Activated T-cell treated with anti-CD3 and anti-CD28 coated beads for 48 hours (primary cell): Measurements from ENCODE around the gene BUD31.
"Not testable (repeated sequence)": the region's sequence is repeated elsewhere in the genome, so short reads cannot be mapped to it uniquely, and the experiment has no call there.

ENCODE experiments used
- DNase-seq: peaks from one replicate; pipeline ENCODE4 v3.0.0-alpha.2; 2020; ENCODE audit warnings: low read depth

Gene BUD31

DNA sequence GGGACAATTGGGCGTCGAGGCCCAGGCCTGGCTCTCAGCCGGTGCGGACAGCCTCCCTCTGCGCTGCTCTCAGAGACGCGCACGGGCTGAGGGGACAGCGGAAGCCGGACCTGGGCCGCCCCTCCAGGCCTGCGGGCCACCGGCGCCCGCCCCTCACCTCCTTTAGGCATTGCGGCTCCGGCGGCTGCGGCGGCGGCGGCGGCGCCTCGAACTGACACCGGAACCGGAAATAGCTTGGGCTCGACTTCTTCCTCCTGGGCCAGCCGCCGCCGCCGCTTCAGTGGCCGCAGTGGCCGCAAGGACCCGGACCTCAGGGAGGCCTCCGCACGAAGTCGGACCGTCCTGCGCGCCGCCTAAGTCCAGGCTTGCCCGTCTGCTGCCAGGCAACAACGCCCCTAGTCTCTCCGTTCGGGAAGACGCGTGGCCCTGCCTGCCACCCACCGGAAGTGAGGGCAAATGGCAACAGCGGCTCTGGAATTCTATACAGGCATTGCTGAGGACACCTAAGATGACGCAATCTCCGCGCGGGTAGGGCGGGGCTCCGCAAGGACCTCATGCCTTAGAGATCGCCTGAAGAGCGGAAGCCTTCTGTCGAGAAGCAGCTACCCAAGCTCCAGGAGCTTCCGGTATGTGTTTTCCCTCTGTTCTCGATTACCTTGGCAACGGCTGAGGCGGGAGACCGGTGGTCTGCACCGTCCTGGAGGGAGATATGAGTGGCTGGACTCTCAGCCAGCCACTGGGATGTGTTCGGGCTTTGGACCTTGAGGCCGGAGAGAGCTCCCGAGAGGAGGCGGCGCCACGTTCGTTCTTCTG is at the start of gene BUD31, which contains the start of gene PDAP1:
TSS of gene BUD31 (plus strand) at position 591 of the 813 bp plus-strand sequence. CDS start 2,124 bp downstream, outside the sequence.
TSS of gene PDAP1 (minus strand) at position 219 of the 813 bp plus-strand sequence. CDS start at position 170, 49 bp downstream.
- DNase-seq: peak; percentile 88

DNA sequence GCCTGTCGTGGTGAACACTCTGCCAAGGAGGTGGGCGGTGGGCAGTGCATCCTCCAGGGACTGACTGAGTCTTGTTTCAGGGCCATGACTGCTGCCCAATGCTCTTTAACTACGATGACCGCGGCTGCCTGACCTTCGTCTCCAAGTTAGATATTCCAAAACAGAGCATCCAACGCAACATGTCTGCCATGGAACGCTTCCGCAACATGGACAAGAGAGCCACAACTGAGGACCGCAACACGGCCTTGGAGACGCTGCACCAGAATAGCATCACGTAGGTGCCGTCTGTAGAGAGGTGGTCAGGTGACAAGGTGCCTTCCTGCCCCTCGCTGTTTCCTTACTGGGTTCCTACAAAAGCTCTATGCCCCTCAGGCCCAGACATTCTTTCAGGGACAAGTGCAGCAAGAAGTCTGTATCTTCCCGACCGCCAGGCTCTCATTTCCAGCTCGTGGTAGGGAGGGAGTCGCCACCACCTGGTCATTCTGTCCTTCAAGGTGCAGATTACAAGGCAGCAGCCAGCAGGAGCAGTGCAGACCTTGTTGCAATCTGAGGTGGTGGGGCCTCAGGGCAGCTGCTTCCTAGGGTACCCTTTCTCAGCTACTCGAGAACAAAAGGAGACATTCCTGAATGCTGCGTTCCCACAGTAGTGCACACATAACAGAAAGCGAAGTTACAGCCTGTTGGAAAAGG is 49.2 kb upstream of the BUD31 start:
- no peak for DNase-seq

DNA sequence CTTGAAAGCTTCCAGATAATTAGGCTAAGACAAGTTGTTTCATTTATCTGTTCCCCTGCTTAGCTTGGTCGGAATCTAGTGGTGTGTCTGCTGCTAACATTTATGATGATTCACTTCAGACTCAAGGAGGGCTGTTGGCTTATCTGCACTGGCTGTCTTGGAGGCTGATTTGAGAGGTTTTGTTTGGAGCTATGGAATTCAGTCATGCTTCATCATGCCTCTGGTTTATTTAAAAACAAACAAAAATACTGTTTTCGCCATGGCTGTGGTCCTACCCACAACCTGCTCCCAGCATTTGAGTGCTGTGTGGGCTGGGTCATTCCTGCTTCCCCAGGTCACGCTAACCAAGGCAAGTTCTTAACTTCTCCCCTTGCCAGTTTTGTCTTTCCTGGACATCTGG is 46.0 kb upstream of the BUD31 start:
- DNase-seq: no peak

DNA sequence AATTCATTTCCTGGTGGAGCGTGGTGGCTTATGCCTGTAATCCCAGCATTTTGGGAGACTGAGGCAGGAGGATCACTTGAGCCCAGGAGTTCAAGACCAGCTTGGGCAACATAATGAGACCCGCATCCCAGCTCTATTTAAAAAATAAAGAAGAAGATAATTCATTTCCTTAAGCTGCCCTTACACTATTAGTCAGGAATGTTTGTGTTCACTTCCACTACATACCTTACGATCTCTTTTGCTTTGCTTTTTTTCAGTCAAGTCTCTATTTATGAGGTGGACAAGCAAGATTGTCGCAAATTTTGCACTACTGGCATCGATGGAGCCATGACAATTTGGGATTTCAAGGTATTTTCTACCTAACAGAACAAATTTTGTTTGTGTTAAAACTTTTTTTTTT is 45.5 kb upstream of the BUD31 start:
- DNase-seq: no peak

DNA sequence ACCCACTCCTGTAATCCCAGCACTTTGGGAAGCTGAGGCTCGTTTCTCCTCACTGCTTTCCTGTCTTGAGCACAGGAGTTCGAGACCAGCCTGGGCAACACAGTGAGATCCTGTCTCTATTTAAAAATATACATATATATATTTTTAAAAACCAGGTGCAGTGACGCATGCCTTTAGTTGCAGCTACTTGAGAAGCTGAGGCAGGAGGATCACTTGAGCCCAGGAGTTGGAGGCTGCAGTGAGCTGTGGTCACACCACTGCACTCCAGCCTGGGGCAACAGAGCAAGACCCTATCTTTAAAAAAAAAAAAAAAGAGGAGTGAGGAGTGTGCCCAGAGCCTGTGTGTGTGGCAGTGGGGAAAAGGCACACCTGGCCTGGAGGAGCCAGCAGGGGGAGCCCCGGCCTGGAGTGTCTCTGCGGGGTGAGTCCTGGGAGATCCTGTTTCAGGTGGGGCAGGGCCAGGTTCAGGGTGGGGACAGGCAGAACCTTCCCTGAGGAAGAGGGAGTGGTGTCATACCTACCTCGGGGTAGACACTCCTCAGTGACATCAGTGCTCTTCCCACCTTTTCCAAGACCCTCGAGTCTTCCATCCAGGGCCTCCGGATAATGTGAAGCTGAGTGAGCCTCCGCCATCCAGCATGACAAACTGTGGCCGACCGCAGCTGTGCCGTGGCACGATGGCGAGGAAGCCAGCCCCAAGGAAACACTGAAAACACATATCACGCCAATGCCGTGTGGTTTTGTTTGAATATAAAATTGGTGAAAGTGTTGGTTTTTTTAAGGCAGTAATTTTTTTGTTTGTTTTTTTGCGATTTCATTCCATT is 43.2 kb upstream of the BUD31 start:
- DNase-seq: peak; percentile 42

DNA sequence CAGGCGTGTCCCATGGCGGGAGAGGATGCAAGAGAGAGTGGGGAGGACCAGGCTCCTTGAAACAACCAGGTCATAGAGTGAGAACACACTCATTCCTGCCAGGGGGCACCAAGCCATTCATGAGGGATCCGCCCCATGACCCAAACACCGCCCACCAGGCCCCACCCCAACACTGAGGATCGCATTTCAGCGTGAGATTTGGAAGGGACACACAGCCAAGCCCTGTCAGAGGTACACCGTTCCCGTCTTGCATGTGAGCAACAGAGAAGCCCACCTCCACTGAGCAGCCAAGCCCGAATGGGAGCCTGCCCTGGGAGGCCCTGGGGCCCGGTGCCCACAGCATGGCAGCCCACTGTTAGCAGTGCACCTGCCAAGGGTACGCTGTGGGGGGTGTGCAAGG is 42.1 kb upstream of the BUD31 start:
- no peak for DNase-seq

DNA sequence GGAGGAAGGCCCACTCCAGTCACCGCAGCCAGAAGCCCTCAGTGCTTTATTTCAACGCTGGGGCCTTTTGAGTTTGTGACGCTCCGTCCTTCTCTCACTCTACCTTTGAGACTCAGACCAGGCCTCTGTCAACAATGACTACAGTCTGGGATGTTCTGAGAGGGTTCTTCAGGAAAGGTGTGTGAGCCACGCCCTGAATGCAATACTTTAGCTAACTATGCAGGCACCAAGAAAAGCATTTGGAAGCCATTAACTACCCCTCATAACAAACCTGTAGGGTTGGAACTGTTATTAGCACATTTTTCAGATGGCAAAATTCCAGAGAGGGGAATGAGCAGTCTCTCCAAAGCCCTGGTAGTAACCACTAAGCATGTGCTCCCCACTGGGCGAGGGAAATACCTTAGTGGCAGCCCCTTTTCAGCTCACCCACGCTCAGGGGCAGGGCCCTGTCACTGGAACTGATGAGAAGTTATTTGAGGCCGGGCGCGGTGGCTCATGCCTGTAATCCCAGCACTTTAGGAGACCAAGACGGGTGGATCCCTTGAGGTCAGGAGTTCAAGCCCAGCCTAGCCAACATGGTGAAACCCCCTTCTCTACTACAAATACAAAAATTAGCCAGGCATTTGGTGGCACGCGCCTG is 39.9 kb upstream of the BUD31 start:
- DNase-seq: no peak

DNA sequence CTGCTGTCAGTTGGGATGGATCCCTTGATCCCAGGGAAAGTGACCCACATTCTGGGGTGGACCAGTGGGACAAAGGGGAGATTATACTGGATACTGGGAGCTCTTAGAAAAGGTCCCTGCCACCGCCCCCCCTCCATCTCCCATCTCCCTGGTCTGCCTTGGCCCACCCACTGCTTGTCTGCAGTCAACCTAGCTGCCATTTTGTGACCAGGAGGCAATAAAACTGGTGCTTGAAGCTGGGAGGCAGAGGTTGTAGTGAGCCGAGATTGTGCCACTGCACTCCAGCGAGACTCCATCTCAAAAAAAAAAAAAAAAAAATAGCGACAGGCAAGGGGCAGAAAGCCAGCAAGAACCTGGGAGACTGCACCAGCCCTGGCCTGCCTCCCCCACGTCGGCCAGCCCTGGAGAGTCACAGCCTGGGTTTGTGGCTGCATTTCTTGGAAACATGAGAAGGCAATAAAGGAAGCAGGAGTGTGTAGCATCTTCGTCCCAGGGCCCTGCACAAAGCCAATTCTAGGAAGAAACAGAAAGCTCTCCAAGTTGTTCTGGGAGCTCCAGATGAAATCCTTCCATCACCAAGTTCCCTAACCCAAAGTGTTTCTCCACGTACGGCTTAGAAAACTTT is 38.9 kb upstream of the BUD31 start:
- no peak for DNase-seq

DNA sequence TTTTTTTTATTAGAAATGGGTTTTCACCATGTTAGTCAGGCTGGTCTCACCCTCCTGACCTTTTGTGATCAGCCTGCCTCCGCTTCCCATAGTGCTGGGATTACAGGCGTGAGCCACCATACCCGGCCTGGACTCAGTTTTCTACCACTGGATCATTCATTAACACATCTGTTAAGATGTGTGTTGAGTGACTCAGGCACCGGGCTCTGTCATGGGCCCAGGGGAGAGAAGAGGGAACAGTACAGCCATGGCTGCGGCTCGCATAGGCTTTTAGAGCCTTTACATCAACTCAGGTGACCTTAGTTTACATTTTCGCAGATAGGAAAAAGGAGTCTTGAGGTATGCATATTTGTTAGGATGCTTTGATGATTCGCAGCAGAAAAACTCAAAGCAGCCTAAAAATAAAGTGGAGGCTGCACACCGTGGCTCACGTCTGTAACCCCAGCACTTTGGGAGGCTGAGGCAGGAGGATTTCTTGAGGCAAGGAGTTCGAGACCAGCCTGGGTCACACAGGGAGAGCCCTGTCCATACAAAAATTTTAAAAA is 37.3 kb upstream of the BUD31 start:
- DNase-seq: no peak

DNA sequence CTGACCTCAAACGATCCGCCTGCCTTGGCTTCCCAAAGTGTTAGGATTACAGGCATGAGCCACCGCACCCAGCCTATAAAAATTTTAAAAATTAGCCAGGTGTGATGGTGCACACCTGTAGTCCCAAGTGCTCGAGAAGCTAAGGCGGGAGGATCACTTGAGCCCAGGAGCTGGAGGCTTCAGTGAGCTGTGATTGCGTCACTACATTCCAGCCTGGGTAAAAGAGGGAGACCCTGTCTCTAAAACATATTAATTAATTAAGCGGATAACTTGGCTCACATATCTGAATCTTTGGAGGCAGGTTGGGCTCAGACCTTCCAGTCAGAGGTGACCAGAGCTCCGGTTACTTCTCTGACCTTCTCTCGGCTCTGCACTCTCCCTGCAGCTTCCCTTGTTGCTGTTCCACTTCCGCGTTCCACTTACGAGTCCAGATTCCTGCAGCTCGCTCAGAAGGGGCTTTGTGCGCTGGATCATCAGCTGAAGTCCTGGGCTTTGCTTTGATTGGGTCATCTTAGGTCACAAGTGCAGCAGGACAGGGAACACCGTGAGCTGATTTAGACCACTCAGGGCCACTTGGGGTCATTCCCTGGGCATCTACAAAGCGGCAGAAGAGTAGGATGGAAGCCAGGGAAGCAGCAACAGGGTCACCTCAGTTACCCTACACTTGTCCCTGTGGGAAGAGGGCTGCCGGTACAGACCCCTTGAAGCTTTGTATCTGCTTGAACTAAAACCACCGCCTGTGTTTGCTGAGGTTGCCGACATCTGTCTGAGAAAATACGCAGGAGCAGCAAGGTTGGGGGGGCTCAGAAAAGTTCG is 36.3 kb upstream of the BUD31 start:
- DNase-seq: no peak

DNA sequence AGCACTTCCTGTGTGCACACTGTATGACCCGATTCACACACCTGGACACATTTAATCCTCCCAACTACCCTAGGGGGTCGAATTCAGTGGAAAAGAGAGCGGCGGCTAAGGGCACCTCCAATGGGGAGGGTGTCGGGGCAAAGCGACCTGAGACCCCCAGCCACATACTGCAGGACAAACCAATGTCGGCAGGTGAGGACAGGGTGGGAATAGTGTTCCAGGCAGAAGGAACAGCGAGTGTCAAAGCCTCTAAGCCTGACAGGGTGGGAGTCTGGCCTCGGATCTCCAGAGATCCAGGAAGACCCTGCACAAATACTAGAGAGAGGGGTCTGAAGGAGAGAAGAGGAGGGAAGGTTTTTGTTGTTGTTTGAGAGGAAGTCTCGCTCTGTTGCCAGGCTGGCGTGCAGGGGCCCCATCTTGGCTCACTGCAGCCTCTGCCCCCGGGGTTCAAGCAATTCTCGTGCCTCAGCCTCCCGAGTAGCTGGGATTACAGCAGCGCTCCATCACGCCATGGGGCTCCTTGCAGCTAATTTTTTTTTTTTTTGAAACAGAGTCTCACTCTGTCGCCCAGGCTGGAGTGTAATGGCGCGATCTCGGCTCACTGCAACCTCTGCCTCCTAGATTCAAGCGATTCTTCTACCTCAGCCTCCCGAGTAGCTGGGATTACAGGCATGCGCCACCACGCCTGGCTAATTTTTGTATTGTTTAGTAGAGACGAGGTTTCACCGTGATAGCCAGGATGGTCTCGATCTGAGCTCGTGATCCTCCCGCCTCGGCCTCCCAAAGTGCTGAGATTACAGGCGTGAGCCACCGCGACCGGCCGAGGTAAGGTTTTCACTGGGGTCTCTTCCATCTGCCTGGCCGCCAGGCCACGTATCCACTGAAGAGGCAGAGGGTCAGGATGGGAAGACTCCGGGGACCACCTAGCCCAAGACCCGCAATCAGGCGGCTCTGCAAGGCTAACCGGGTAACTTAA is 35.4 kb upstream of the BUD31 start:
- DNase-seq: no peak

DNA sequence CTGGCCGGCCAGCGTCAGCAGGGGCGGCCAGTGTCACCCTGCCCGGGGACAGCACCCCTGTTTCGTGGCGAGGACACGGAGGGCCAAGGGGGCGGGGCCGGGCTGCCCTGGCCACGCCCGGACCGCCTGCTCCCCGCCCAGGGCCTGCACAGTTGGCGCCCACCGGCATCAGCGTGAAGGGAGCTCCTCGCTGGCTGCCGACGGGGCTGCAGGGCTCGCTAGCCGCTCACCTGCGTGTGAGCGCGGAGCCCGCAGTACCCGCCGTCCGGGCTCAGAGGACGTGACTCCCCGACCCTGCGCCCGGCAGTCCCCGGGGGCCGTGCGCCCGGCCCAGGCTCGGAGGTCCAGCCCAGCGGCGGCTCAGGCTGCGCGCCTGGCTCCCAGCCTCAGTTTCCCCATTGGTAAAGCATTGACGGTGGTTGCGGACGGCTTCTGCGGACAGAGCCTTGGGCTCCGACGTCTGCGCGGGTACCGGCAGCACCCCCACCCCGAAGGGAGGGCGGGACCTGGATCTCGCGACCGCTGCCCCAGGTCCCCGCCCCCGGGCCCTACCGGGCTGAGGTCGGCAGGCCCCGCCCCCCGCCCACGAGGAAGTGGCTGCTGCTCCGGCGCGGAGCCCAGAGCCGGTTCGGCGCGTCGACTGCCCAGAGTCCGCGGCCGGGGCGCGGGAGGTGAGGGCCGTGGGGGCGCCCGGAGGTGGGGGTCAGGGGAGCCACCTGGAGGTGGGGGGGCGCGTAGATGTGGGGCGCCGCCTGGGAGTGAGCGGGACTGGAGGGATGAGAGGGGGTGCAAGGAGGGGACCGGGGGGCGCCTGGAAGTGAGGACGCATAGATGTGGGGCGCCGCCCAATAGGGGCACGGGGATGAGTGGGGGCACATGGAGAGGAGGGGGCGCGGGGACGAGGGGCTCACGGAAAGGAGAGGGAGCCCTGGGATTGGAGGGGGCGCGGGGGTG is 34.4 kb upstream of the BUD31 start, which contains the start of gene ARPC1B:
TSS of gene ARPC1B (plus strand) at position 620 of the 954 bp plus-strand sequence. CDS start 10,985 bp downstream, outside the sequence.
- DNase-seq: peak; percentile 88

DNA sequence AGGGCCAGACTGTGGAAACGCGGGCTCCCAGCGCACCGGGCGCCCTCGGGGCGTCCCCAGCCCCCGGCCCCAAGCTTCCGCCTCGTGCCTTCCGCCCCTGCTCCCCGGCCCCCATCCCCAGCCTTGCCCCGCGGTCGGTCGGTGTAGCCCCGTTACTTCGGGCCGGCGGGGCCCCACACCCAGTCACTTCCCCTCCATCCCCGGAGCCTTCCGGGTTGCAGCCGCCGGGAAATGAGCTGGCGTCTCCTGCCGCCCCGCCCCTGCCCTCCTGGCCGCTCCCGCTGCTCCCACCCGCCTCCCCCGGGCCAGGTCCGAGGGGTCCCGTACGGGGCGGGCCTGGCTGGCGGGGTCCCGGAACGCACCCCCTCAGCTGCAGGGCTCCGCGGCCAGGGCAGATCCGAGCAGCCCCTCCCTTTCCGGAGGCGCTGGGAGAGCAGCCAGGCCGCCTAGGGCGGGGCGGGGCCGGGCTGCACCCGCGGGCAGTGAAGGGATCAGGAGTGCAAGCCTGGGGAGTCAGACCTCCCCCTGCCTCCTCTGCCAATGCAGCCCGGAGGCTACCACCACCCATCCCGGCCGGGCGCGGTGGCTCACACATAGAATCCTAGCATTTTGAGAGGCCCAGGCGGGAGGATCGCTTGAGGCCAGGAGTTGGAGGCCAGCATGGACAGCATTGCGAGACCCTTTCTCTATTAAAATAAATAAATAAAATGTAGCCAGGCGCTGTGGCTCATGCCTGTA is 33.5 kb upstream of the BUD31 start:
- DNase-seq: peak; percentile 71

DNA sequence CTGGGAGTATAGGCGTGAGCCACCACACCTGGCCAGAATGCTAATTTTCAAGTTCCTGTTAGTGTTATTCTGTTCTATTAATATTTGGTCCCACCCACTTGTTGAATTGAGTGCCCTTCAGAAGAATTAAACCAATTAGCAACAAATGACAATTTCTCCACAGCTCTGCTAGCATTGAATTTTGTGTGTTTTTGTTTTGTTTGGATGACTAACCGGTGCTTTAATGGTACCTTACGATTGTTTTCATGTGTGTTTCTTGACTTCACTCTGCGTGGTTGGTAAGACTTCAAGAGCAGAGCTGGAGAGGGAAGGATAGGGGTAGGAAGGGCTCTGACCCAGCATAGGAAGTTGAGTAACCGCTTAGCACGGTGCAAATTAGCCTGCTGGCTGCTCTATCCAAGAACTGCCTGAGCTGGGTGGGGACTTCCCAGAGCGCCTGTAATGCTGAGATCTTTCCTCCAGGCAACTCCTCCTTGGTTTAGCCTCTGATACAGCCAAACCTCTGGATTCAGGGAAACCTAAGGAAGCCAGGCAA is 29.7 kb upstream of the BUD31 start:
- no peak for DNase-seq

DNA sequence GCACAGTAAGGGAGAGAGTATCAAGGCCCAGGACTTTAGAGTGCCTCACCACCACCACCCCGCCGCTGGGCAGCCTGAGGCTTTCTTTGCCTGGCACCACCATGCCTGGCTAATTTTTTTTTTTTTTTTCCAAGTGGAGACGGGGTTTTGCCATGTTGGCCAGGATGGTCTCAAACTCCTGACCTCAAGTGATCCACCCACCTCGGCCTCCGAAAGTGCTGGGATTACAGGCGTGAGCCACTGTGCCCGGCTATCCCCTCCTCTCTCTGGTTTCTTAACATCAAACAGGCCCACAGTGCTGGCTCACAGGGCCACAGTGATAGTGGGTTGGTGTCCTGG is 29.1 kb upstream of the BUD31 start:
- DNase-seq: not testable (repeated sequence)

DNA sequence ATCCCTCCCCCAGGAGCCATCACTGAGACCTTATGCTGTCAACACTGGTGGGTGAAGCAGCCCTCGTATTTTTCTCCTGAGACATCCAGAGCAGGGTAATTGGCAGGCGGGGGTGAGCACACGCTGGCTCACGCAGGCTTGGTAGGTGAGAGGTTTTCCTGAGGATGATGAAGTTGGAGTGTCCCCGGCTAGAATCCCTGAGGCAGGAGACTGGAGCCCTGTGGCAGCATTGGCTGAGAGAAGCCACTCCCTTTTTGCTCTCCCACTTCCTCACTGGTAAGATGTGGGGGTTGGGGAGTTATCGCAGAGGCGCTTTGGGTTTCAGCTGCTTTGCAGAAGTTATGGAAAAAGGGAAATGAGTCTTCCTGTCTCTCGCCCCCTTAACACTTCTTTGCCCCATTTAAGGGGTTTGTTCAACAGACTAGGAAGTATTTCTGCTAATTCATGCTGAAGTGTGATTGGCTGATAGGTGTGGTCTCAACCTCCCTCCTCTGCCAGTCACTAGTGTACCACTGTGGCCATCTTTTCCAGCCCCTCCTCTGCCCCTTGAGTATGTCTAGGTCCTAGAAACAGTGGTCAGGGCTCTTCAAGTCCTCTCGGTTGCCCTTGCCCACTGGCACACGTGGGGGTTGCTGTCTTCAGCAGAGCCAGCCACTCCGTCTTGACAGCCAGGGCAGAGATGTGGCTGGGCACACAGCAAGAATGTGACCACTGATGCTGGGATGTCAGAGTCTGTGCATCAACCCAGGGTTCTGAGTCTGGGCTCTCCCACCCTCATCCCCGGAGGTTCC is 28.5 kb upstream of the BUD31 start:
- peak; percentile 41 for DNase-seq
